Aorta (tissue), 5 donors: ENCODE measurements around the gene NSMF. TPM values are rescaled to one million over a fixed set of nuclear protein-coding genes. Genes with fewer than 3 reads are reported as not detected.

ENCODE experiments used
- ATAC-seq: fragments of 200-7000 bp; cut with Tn5 transposase; one replicate; pipeline ENCODE4 v1.9.1; 2022; ENCODE audit warnings: moderate library complexity; ENCODE audit not compliant: low FRiP score
- DNase-seq, 2 donors: peaks; one replicate each; pipeline ENCODE4 v3.0.0-alpha.2; 2020
- H3K27ac ChIP-seq, 2 donors: one replicate each; pipeline ENCODE4 v1.5.1; 2013; ENCODE audit warnings: low read length in 2 of 2, mild to moderate bottlenecking in 2 of 2, moderate library complexity in 2 of 2, control low read depth in 1 of 2, inconsistent platforms in 1 of 2, low read depth in 1 of 2
- H3K27me3 ChIP-seq, 2 donors: one replicate each; pipeline ENCODE4 v1.6.1; 2013; ENCODE audit warnings: control low read depth in 1 of 2, low read length in 1 of 2, mild to moderate bottlenecking in 1 of 2, moderate library complexity in 1 of 2; ENCODE audit not compliant: insufficient read depth in 2 of 2, control insufficient read depth in 1 of 2
- H3K36me3 ChIP-seq, 2 donors: one replicate each; pipeline ENCODE4 v1.6.1; 2013; ENCODE audit warnings: control low read depth in 1 of 2, low read length in 1 of 2, mild to moderate bottlenecking in 1 of 2; ENCODE audit not compliant: insufficient read depth in 2 of 2, control insufficient read depth in 1 of 2
- H3K4me1 ChIP-seq, 2 donors: one replicate each; pipeline ENCODE4 v1.6.1; 2013; ENCODE audit warnings: low read length in 2 of 2, control low read depth in 1 of 2, mild to moderate bottlenecking in 1 of 2, moderate library complexity in 1 of 2; ENCODE audit not compliant: insufficient read depth in 2 of 2, control insufficient read depth in 1 of 2
- H3K4me3 ChIP-seq, 2 donors: one replicate each; pipeline ENCODE4 v1.5.1; 2013; ENCODE audit warnings: low read length in 2 of 2, control low read depth in 1 of 2, mild to moderate bottlenecking in 1 of 2
- H3K9me3 ChIP-seq: one replicate; pipeline ENCODE4 v1.6.1; 2013; ENCODE audit warnings: mild to moderate bottlenecking, low read length; ENCODE audit not compliant: control insufficient read depth
- WGBS, 2 donors: extraction: QIAGEN DNeasy Blood & Tissue Kit; methylation state at CpG; one replicate each; pipeline ENCODE4 v1.1.7; 2013; 5-methylcytosine and 5-hydroxymethylcytosine counted together
- intact Hi-C, 2 donors: fragments of 100-400 bp; cut with DNase I; formaldehyde crosslinking; loops; one replicate each; pipeline versions ENCODE4 v1.14.2 to v1.15.0; 2022
- polyA plus RNA-seq, 2 donors: library from polyadenylated mRNA; stranded (reverse); fragments of 200-250 nt; gene quantifications; one replicate each; pipeline ENCODE4 v1.2.3, GENCODE V29; 2013
- total RNA-seq, 2 donors: library from RNA; stranded (reverse); fragmentation: NEBNext Ultra II Directional; extraction: Animal tissue kit (Norgen Biotek cat#: 25700); gene quantifications; one replicate each; pipeline ENCODE4 v1.2.1, GENCODE V29; 2021
- donor health status: healthy with polysubstance abuse.
- donor health status: Bipolar disorder and iron deficiency.
- donor health status: DM: no; HTN: no; CAD: no.
- donor health status: DM: no; HTN: no; CAD: no.
- donor health status: DM: yes; HTN: yes; CAD: no.

NSMF gene
- total and polyA plus RNA-seq, 4 donors, result 75.5 to 154 (median 77.5) TPM

- WGBS, 2 donors, result 92 to 94% methylated on average over 16 of the region's 16 CpGs
- intact Hi-C loops, result no loop called here
- Histone ChIP-seq H3K4me1 (no peaks in the 10 kb centered on the region), H3K9me3 (no peaks in the 10 kb centered on the region), H3K27me3 (no peaks in the 10 kb centered on the region), H3K4me3 (no peak overlapping the region), H3K36me3 (no peaks in the 10 kb centered on the region), H3K27ac (no peak overlapping the region)
- peak in 1 of 2 donors; percentile 61 for DNase-seq
- no peak for ATAC-seq
Observed at GRCh38 chr9:137493364-137494103, 34.4 kb upstream of the NSMF start.

DNA sequence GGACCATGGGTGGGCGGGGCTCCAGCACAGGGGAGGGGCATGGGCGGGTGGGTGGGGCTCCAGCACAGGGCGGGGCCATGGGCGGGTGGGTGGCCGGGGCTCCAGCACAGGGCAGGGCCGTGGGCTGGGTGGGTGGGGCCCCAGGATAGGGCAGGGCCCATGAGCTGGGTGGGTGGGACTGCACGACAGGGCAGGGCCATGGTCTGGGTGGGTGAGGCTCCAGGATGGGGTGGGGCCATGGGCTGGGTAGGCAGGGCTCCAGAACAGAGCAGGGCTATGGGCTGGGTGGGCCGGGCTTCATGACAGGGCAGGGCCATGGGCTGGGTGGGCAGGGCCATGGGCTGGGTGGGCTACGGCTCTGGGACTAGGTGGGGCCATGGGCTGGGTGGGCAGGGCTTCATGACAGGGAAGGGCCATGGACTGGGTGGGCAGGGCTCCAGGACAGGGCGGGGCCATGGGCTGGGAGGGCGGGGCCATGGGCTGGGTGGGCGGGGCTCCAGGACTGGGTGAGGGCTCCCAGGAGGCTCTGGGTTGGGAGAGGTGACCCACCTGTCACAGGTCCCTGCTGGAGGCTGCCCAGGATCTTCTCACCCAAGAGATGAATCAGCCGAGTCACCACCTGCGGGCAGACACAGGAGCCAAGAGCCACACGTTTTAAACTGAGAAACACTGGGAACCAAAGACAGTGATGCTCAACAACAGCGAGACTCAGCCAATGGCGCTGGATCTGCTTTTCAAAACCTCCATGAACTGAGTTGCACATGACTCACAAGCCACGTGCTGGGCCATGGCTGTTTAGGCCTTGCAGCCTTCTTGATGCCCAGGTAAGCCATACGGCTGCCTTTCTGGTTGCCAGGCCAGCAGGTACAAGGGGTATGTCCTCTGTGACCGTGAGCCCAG is 33.6 kb upstream of the NSMF start:
- DNase-seq (no peak), ATAC-seq (no peak)
- Histone ChIP-seq H3K9me3 (no peaks in the 10 kb centered on the region), H3K4me3 (no peak overlapping the region), H3K27me3 (no peaks in the 10 kb centered on the region), H3K27ac (no peak overlapping the region), H3K4me1 (no peaks in the 10 kb centered on the region), H3K36me3 (no peaks in the 10 kb centered on the region)
- WGBS, 2 donors, result 78 to 88% methylated on average over 17 to 20 of the region's 20 CpGs
- intact Hi-C loops, result no loop called here

DNA sequence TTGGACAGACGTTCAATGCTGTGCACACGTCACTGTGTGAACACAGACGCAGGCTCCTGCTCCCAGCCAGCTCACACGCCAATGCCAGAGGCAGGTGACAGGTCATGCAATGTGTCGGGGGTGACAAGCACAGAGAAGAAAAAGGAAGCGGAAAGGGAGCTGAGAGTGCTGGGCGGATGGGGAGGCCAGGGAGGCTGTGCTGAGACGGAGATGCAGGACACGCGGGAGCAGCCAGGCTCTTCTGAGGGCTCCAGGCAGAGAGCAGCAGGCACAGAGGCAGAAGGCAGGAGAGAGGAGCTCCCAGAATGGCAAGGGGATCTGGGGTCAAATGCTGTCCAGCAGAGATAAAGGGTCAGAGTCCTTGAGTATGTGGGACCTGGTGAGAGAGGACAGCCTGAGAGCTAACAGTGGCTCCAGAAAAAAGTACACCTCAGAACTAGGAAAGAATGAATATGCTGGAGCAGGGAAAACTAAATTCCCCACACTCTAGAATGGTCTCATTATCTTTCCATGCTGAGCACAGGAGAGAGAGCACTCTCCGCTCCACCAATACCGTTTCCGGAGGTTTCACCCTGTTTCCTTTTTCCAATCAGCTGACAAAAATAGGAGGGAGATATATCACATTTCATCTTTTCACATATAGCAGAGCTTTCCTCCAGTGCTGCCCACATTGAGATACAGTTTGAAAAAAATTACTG is 32.8 kb upstream of the NSMF start:
- intact Hi-C loops, result no loop called here
- Histone ChIP-seq H3K27ac (no peak overlapping the region), H3K36me3 (no peaks in the 10 kb centered on the region), H3K4me1 (no peaks in the 10 kb centered on the region), H3K4me3 (no peak overlapping the region), H3K27me3 (no peaks in the 10 kb centered on the region), H3K9me3 (no peaks in the 10 kb centered on the region)
- ATAC-seq (no peak), DNase-seq (no peak)
- WGBS, 2 donors, result 95 to 99% methylated on average over 13 of the region's 13 CpGs

GRCh38 chr9:137490532-137491186 is 31.5 kb upstream of the NSMF start:
- no peaks in the 10 kb centered on the region for H3K4me1 ChIP-seq
- H3K36me3 ChIP-seq, result no peaks in the 10 kb centered on the region
- DNase-seq, result peak in 1 of 2 donors; percentile 3
- intact Hi-C loops, result no loop called here
- no peak for ATAC-seq
- no peak overlapping the region for H3K4me3 ChIP-seq
- H3K27me3 ChIP-seq, result no peaks in the 10 kb centered on the region
- no peaks in the 10 kb centered on the region for H3K9me3 ChIP-seq
- 92% methylated on average over 9 of the region's 9 CpGs for WGBS, 2 donors
- no peak overlapping the region for H3K27ac ChIP-seq

DNA sequence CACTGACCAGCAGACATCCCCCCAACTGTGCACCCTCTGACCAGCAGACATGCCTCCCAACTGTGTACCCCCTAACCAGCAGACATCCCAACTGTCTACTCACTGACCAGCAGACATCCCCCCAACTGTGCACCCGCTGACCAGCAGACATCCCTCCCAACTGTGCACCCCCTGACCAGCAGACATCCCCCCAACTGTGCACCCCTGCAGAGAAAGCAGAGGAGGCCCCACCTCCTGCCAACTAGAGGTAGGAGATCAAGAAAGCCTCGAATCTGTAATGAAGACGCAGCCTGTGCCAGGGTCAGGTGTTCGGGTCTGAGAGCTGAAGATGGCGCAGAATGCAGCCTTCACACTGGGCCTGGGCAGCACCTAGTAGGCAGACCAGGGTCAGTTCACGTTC is 29.8 kb upstream of the NSMF start:
- Histone ChIP-seq H3K27ac (no peak overlapping the region), H3K4me1 (no peaks in the 10 kb centered on the region), H3K9me3 (no peaks in the 10 kb centered on the region), H3K4me3 (no peak overlapping the region), H3K36me3 (no peaks in the 10 kb centered on the region), H3K27me3 (no peaks in the 10 kb centered on the region)
- WGBS, 2 donors, result 90% methylated on average over 6 of the region's 6 CpGs
- peak in 1 of 2 donors; percentile 1 for DNase-seq
- intact Hi-C loops, result no loop called here
- no peak for ATAC-seq

- H3K4me1 ChIP-seq, result no peaks in the 10 kb centered on the region
- WGBS, 2 donors, result 88 to 89% methylated on average over 5 to 6 of the region's 6 CpGs
- no peak overlapping the region for H3K4me3 ChIP-seq
- H3K36me3 ChIP-seq, result no peaks in the 10 kb centered on the region
- H3K27me3 ChIP-seq, result no peaks in the 10 kb centered on the region
- ATAC-seq (no peak), DNase-seq (peak in 1 of 2 donors; percentile 51)
- H3K9me3 ChIP-seq, result no peaks in the 10 kb centered on the region
- intact Hi-C loops, result no loop called here
- no peak overlapping the region for H3K27ac ChIP-seq
Observed at GRCh38 chr9:137488327-137488653, 29.2 kb upstream of the NSMF start.

- no peaks in the 10 kb centered on the region for H3K27me3 ChIP-seq
- ATAC-seq (no peak), DNase-seq (peak in 1 of 2 donors; percentile 61)
- WGBS, 2 donors, result 90 to 93% methylated on average over 41 of the region's 41 CpGs
- H3K27ac ChIP-seq, result no peak overlapping the region
- H3K4me1 ChIP-seq, result no peaks in the 10 kb centered on the region
- H3K36me3 ChIP-seq, result no peaks in the 10 kb centered on the region
- intact Hi-C loops, result no loop called here
- H3K9me3 ChIP-seq, result no peaks in the 10 kb centered on the region
- H3K4me3 ChIP-seq, result no peak overlapping the region
Observed at GRCh38 chr9:137487454-137488326, 28.6 kb upstream of the NSMF start.
